ENCODE data around the gene LRRC8D.
"Not testable (repeated sequence)": the region's sequence is repeated elsewhere in the genome, so short reads cannot be mapped to it uniquely, and the experiment has no call there.

The LRRC8D gene

DNA sequence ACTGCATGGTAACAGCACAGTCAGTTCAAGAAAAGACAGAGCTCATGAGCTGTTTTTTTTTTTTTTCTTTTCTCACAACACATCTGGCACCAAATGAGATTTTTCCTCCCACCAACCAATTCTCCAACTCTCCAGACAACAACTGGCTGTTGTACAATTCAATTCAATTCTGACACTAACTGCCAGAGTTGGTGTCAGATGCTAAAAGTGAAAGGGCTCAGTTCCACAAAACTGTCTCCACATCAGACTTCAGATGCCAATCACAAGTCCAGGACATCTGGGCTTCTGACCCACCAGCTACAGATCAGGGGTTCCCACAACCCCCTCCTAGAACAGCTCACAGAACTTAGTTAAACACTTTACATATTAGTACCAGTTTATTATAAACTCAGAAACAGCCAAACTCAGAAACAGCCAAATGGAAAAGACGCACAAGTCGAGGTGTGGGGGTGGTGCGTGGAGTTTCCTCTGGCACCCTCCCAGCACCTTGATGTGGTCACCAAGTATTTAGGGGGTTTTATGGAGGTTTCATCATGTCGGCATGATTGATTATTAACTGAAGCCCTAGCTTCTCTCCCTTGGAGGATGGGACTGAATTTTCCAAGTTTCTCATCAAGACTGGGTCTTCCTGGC lies 39.2 kb upstream of the LRRC8D start:
- TF ChIP-seq FOXK2 (IDR thresholded peaks at IDR 0.05), result no peak
- no peak for TF ChIP-seq FOXM1 (IDR thresholded peaks at IDR 0.05; ENCODE audit: borderline replicate concordance)
- TF ChIP-seq CTBP1 (IDR thresholded peaks at IDR 0.05; ENCODE audit: borderline replicate concordance), result no peak
- no peak for TF ChIP-seq HDGF (IDR thresholded peaks at IDR 0.05; ENCODE audit: borderline replicate concordance)
- no peak for TF ChIP-seq ZNF384 (IDR thresholded peaks at IDR 0.05)
- TF ChIP-seq L3MBTL2 (conservative IDR thresholded peaks at IDR 0.05), result no peak
- TF ChIP-seq FOXA1 (IDR thresholded peaks at IDR 0.05), result no peak
- no peak for TF ChIP-seq LEF1 (IDR thresholded peaks at IDR 0.05; ENCODE audit: borderline replicate concordance)
- no peak for TF ChIP-seq ELF4 (IDR thresholded peaks at IDR 0.05)
- TF ChIP-seq SUZ12 (IDR thresholded peaks at IDR 0.05), result no peak
- TF ChIP-seq SP1 (IDR thresholded peaks at IDR 0.05), result no peak
- no peak for TF ChIP-seq TARDBP (IDR thresholded peaks at IDR 0.05)
- TF ChIP-seq BHLHE40 (IDR thresholded peaks at IDR 0.05; ENCODE audit: borderline replicate concordance), result no peak
- no peak for TF ChIP-seq PKNOX1 (IDR thresholded peaks at IDR 0.05)
- no peak for TF ChIP-seq NFRKB (IDR thresholded peaks at IDR 0.05)
- CTCF ChIA-PET, result interaction anchor here (0.5 to 1.2 kb wide), 2 partner anchors 19 to 1046 kb away, joined by 3 read pairs; no protein-coding TSS in a partner anchor
- POLR2A ChIA-PET, result interaction anchor here (0.7 kb wide), 1 partner anchor 40 kb away, joined by 3 read pairs; no protein-coding TSS in a partner anchor
- no peak for DNase-seq (ENCODE audit: extremely low spot score)

GRCh38 chr1:89786628-89787214 lies 34.1 kb upstream of the LRRC8D start:
- no peak for DNase-seq (ENCODE audit: extremely low spot score)
- no peak for TF ChIP-seq PKNOX1 (IDR thresholded peaks at IDR 0.05)
- no peak for TF ChIP-seq HDGF (IDR thresholded peaks at IDR 0.05; ENCODE audit: borderline replicate concordance)
- no peak for TF ChIP-seq ARNT (IDR thresholded peaks at IDR 0.05)
- TF ChIP-seq NFRKB (IDR thresholded peaks at IDR 0.05), result no peak
- TF ChIP-seq ZNF384 (IDR thresholded peaks at IDR 0.05), result no peak
- CTCF ChIA-PET, result interaction anchor here (0.7 kb wide), 1 partner anchor 15 kb away, joined by 4 read pairs; no protein-coding TSS in a partner anchor
- POLR2A ChIA-PET, result no interaction called here

DNA sequence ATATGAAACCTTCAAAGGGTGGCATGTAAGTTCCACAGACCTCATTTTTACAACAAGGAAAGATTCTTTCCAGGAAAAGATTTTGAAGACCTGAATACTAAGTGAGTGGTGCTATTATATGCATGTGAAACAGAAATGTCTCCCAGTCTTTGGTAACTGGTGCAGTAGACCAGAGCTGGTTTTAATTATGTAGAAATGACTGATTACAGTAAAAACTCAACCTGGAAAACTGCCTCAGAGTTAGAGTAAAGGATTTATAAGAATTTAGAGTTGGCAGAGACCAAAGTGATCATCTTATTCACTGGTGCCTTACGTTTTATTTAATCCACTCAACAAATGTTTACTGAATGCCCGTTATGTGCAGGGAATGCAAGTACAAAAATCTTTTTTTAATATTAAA lies 30.2 kb upstream of the LRRC8D start:
- CTCF ChIA-PET, result no interaction called here
- DNase-seq (ENCODE audit: extremely low spot score), result no peak
- no peak for TF ChIP-seq ZNF384 (IDR thresholded peaks at IDR 0.05)
- no peak for TF ChIP-seq BHLHE40 (IDR thresholded peaks at IDR 0.05; ENCODE audit: borderline replicate concordance)
- no peak for TF ChIP-seq NFRKB (IDR thresholded peaks at IDR 0.05)
- no peak for TF ChIP-seq LEF1 (IDR thresholded peaks at IDR 0.05; ENCODE audit: borderline replicate concordance)
- no peak for TF ChIP-seq SP1 (IDR thresholded peaks at IDR 0.05)
- no peak for TF ChIP-seq CTBP1 (IDR thresholded peaks at IDR 0.05; ENCODE audit: borderline replicate concordance)
- no peak for TF ChIP-seq FOXK2 (IDR thresholded peaks at IDR 0.05)
- TF ChIP-seq L3MBTL2 (conservative IDR thresholded peaks at IDR 0.05), result no peak
- TF ChIP-seq FOXM1 (IDR thresholded peaks at IDR 0.05; ENCODE audit: borderline replicate concordance), result no peak
- no peak for TF ChIP-seq HDGF (IDR thresholded peaks at IDR 0.05; ENCODE audit: borderline replicate concordance)
- POLR2A ChIA-PET, result no interaction called here

- POLR2A ChIA-PET, result no interaction called here
- CTCF ChIA-PET, result no interaction called here
- no peak for DNase-seq (ENCODE audit: extremely low spot score)
- no peak for TF ChIP-seq FOXM1 (IDR thresholded peaks at IDR 0.05; ENCODE audit: borderline replicate concordance)
These were observed 29.6 kb upstream of the LRRC8D start for GRCh38 chr1:89791064-89791726.

GRCh38 chr1:89794406-89794805 lies 26.4 kb upstream of the LRRC8D start:
- ChIA-PET CTCF (no interaction called here), POLR2A (no interaction called here)
- DNase-seq (ENCODE audit: extremely low spot score), result no peak
- TF ChIP-seq TARDBP (IDR thresholded peaks at IDR 0.05), result no peak
- no peak for TF ChIP-seq ARNT (IDR thresholded peaks at IDR 0.05)
- TF ChIP-seq ELF4 (IDR thresholded peaks at IDR 0.05), result no peak
- TF ChIP-seq NFRKB (IDR thresholded peaks at IDR 0.05), result no peak
- TF ChIP-seq CTBP1 (IDR thresholded peaks at IDR 0.05; ENCODE audit: borderline replicate concordance), result no peak
- TF ChIP-seq HDGF (IDR thresholded peaks at IDR 0.05; ENCODE audit: borderline replicate concordance), result no peak
- TF ChIP-seq FOXA1 (IDR thresholded peaks at IDR 0.05), result no peak
- TF ChIP-seq SUZ12 (IDR thresholded peaks at IDR 0.05), result no peak
- TF ChIP-seq LEF1 (IDR thresholded peaks at IDR 0.05; ENCODE audit: borderline replicate concordance), result no peak
- TF ChIP-seq FOXM1 (IDR thresholded peaks at IDR 0.05; ENCODE audit: borderline replicate concordance), result no peak

DNA sequence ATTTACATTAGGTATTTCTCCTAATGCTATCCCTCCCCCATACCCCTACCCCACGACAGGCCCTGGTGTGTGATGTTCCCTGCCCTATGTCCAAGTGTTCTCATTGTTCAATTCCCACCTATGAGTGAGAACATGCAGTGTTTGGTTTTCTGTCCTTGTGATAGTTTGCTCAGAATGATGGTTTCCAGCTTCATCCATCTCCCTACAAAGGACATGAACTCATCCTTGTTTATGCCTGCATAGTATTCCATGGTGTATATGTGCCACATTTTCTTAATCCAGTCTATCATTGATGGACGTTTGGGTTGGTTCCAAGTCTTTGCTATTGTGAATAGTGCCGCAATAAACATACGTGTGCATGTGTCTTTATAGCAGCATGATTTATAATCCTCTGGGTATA lies 25.3 kb upstream of the LRRC8D start:
- CTCF ChIA-PET; DNase-seq (ENCODE audit: extremely low spot score); POLR2A ChIA-PET: not testable (repeated sequence)

- CTCF ChIA-PET; POLR2A ChIA-PET; DNase-seq (ENCODE audit: extremely low spot score): not testable (repeated sequence)
These were observed 23.0 kb upstream of the LRRC8D start for GRCh38 chr1:89797876-89798275.

Measured in HEK293T (cell line).